ENCODE measurements around the gene STT3A.

DNA sequence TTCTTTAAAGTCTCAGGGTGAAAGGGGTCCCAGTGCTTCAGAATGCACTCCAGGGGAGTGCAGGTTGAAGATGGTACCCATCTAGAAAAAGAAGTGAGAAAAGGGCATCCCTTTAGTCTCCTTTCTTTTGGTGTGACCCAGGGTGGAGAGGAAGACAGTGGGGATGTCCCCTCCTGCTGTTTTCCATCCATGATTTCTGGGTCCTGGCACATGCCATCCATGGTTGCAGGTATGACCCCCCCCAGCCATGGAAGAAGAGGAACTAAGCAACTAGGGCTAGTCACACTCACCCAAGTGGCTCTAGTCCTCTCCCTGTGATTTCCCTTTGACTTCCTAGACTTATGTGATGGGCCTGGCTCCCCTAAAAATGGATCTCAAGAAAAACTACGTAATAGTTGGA is 39.3 kb upstream of the STT3A start:
- no peak for TF ChIP-seq EZH2 (IDR thresholded peaks at IDR 0.05)
- no peak for TF ChIP-seq POLR2AphosphoS5 (IDR thresholded peaks at IDR 0.05; ENCODE audit: borderline replicate concordance, low read depth, low read length)

Data from SK-N-MC (cell line).